ENCODE data around the gene ZNF212.
A peak's percentile ranks its signal among the peaks of the same experiment; 100 is the strongest.
"Not testable (repeated sequence)": the region's sequence is repeated elsewhere in the genome, so short reads cannot be mapped to it uniquely, and the experiment has no call there.

The ZNF212 gene

GRCh38 chr7:149228831-149229471 is 10.5 kb upstream of the ZNF212 start:
- DNase-seq (no peak), ATAC-seq (no peak)
- Mint-ChIP-seq H3K36me3 (ENCODE audit: low read depth) (peaks cover 12% of the 10 kb centered on the region), H3K4me1 (no peaks in the 10 kb centered on the region), H3K9me3 (no peaks in the 10 kb centered on the region), H3K27ac (no peak overlapping the region), H3K4me3 (no peak overlapping the region), H3K27me3 (peaks cover under 1% of the 10 kb centered on the region)

GRCh38 chr7:149229526-149229925 is 9.9 kb upstream of the ZNF212 start:
- Mint-ChIP-seq H3K9me3 (no peaks in the 10 kb centered on the region), H3K4me3 (no peak overlapping the region), H3K27me3 (peaks cover 3% of the 10 kb centered on the region), H3K36me3 (ENCODE audit: low read depth) (peaks cover 12% of the 10 kb centered on the region), H3K4me1 (no peaks in the 10 kb centered on the region), H3K27ac (no peak overlapping the region)
- ATAC-seq: peak; percentile 26
- DNase-seq: no peak

GRCh38 chr7:149232362-149232761 is 7.1 kb upstream of the ZNF212 start:
- Mint-ChIP-seq H3K36me3 (ENCODE audit: low read depth) (no peaks in the 10 kb centered on the region), H3K4me3 (no peak overlapping the region), H3K27ac (no peak overlapping the region), H3K9me3 (no peaks in the 10 kb centered on the region), H3K4me1 (no peaks in the 10 kb centered on the region), H3K27me3 (peaks cover 10% of the 10 kb centered on the region)
- DNase-seq (no peak), ATAC-seq (no peak)

- peaks cover 11% of the 10 kb centered on the region for H3K4me1 Mint-ChIP-seq
- H3K9me3 Mint-ChIP-seq; H3K27ac Mint-ChIP-seq; H3K36me3 Mint-ChIP-seq (ENCODE audit: low read depth); H3K4me3 Mint-ChIP-seq; DNase-seq: not testable (repeated sequence)
- peaks cover 10% of the 10 kb centered on the region for H3K27me3 Mint-ChIP-seq
- ATAC-seq: peak; percentile 48
Measured at GRCh38 chr7:149233655-149234204, 5.7 kb upstream of the ZNF212 start.

- Mint-ChIP-seq H3K36me3 (ENCODE audit: low read depth) (peaks cover 4% of the 10 kb centered on the region), H3K4me3 (no peak overlapping the region), H3K27ac (no peak overlapping the region), H3K9me3 (peaks cover 3% of the 10 kb centered on the region), H3K4me1 (peaks cover 38% of the 10 kb centered on the region), H3K27me3 (peaks cover 10% of the 10 kb centered on the region)
- DNase-seq (no peak), ATAC-seq (no peak)
Measured at GRCh38 chr7:149237502-149237901, 1.9 kb upstream of the ZNF212 start.

GRCh38 chr7:149238051-149238450 is 1.4 kb upstream of the ZNF212 start:
- Mint-ChIP-seq H3K9me3 (peaks cover 8% of the 10 kb centered on the region), H3K4me3 (peak overlapping the region; percentile 96), H3K36me3 (ENCODE audit: low read depth) (peaks cover 10% of the 10 kb centered on the region), H3K4me1 (peaks cover 44% of the 10 kb centered on the region), H3K27ac (peak overlapping the region; percentile 36), H3K27me3 (peaks cover 10% of the 10 kb centered on the region)
- ATAC-seq (peak; percentile 16), DNase-seq (no peak)

- ATAC-seq (no peak), DNase-seq (no peak)
- peaks cover 15% of the 10 kb centered on the region for H3K36me3 Mint-ChIP-seq (ENCODE audit: low read depth)
- peak overlapping the region; percentile 96 for H3K4me3 Mint-ChIP-seq
- H3K27me3 Mint-ChIP-seq: peaks cover 7% of the 10 kb centered on the region
- H3K27ac Mint-ChIP-seq: peak overlapping the region; percentile 95
- H3K4me1 Mint-ChIP-seq: peaks cover 60% of the 10 kb centered on the region
- peaks cover 8% of the 10 kb centered on the region for H3K9me3 Mint-ChIP-seq
Measured at GRCh38 chr7:149240637-149241036, 1.2 kb downstream of the ZNF212 start.

GRCh38 chr7:149241696-149242095 is 2.2 kb downstream of the ZNF212 start:
- peak overlapping the region; percentile 32 for H3K27ac Mint-ChIP-seq
- peaks cover 1% of the 10 kb centered on the region for H3K27me3 Mint-ChIP-seq
- peaks cover 8% of the 10 kb centered on the region for H3K9me3 Mint-ChIP-seq
- ATAC-seq (no peak), DNase-seq (no peak)
- peaks cover 23% of the 10 kb centered on the region for H3K36me3 Mint-ChIP-seq (ENCODE audit: low read depth)
- H3K4me1 Mint-ChIP-seq: peaks cover 70% of the 10 kb centered on the region
- H3K4me3 Mint-ChIP-seq: peak overlapping the region; percentile 96

- Mint-ChIP-seq H3K36me3 (ENCODE audit: low read depth) (peaks cover 33% of the 10 kb centered on the region), H3K27me3 (no peaks in the 10 kb centered on the region), H3K4me1 (peaks cover 84% of the 10 kb centered on the region), H3K27ac (peak overlapping the region; percentile 87), H3K9me3 (peaks cover 8% of the 10 kb centered on the region), H3K4me3 (peak overlapping the region; percentile 68)
- ATAC-seq (peak; percentile 78), DNase-seq (peak; percentile 48)
Measured at GRCh38 chr7:149245244-149245643, 5.8 kb downstream of the ZNF212 start.

GRCh38 chr7:149245744-149246143 is 6.3 kb downstream of the ZNF212 start:
- peaks cover 85% of the 10 kb centered on the region for H3K4me1 Mint-ChIP-seq
- peak; percentile 6 for ATAC-seq
- H3K27ac Mint-ChIP-seq: peak overlapping the region; percentile 87
- peaks cover 38% of the 10 kb centered on the region for H3K36me3 Mint-ChIP-seq (ENCODE audit: low read depth)
- peak overlapping the region; percentile 68 for H3K4me3 Mint-ChIP-seq
- no peak for DNase-seq
- peaks cover 8% of the 10 kb centered on the region for H3K9me3 Mint-ChIP-seq
- no peaks in the 10 kb centered on the region for H3K27me3 Mint-ChIP-seq

- Mint-ChIP-seq H3K9me3 (no peaks in the 10 kb centered on the region), H3K27ac (peak overlapping the region; percentile 99), H3K27me3 (no peaks in the 10 kb centered on the region), H3K4me1 (peaks cover 65% of the 10 kb centered on the region), H3K4me3 (peak overlapping the region; percentile 73), H3K36me3 (ENCODE audit: low read depth) (peaks cover 41% of the 10 kb centered on the region)
- peak; percentile 55 for DNase-seq
- ATAC-seq: peak; percentile 86
Measured at GRCh38 chr7:149248777-149249176, 9.3 kb downstream of the ZNF212 start.

- not testable (repeated sequence) for H3K27me3 Mint-ChIP-seq, H3K4me3 Mint-ChIP-seq, DNase-seq, H3K9me3 Mint-ChIP-seq, ATAC-seq
- H3K27ac Mint-ChIP-seq: peak overlapping the region; percentile 99
- peaks cover 54% of the 10 kb centered on the region for H3K4me1 Mint-ChIP-seq
- peaks cover 40% of the 10 kb centered on the region for H3K36me3 Mint-ChIP-seq (ENCODE audit: low read depth)
Measured at GRCh38 chr7:149250151-149250550, 10.7 kb downstream of the ZNF212 start.

GRCh38 chr7:149251518-149251917 is 12.1 kb downstream of the ZNF212 start:
- not testable (repeated sequence) for ATAC-seq, H3K27me3 Mint-ChIP-seq, H3K27ac Mint-ChIP-seq, H3K4me3 Mint-ChIP-seq, DNase-seq, H3K9me3 Mint-ChIP-seq
- Mint-ChIP-seq H3K4me1 (peaks cover 41% of the 10 kb centered on the region), H3K36me3 (ENCODE audit: low read depth) (peaks cover 35% of the 10 kb centered on the region)

GRCh38 chr7:149252378-149252777 is 12.9 kb downstream of the ZNF212 start:
- no peaks in the 10 kb centered on the region for H3K9me3 Mint-ChIP-seq
- H3K4me1 Mint-ChIP-seq: peaks cover 37% of the 10 kb centered on the region
- H3K4me3 Mint-ChIP-seq: no peak overlapping the region
- ATAC-seq (no peak), DNase-seq (no peak)
- H3K27me3 Mint-ChIP-seq: no peaks in the 10 kb centered on the region
- H3K27ac Mint-ChIP-seq: no peak overlapping the region
- H3K36me3 Mint-ChIP-seq (ENCODE audit: low read depth): peaks cover 32% of the 10 kb centered on the region

GRCh38 chr7:149253665-149254064 is 14.2 kb downstream of the ZNF212 start:
- H3K36me3 Mint-ChIP-seq (ENCODE audit: low read depth): peaks cover 29% of the 10 kb centered on the region
- no peak for ATAC-seq
- no peak for DNase-seq
- no peaks in the 10 kb centered on the region for H3K27me3 Mint-ChIP-seq
- peaks cover 24% of the 10 kb centered on the region for H3K4me1 Mint-ChIP-seq
- no peaks in the 10 kb centered on the region for H3K9me3 Mint-ChIP-seq
- no peak overlapping the region for H3K27ac Mint-ChIP-seq
- no peak overlapping the region for H3K4me3 Mint-ChIP-seq
